DMS153 treated with DMSO at 0.1 percent for 48 hours (cell line): ENCODE data around the gene TCP11X1.
"Not testable (repeated sequence)": the region's sequence is repeated elsewhere in the genome, so short reads cannot be mapped to it uniquely, and the experiment has no call there.

Source experiments
- DNase-seq: peaks from one replicate; lab custom pipeline; 2025; ENCODE audit not compliant: unreplicated experiment; lab: John Stamatoyannopoulos, UW

The TCP11X1 gene

GRCh38 chrX:102214986-102215385 lies at the start of gene TCP11X1:
TCP11X1 (plus strand) TSS chrX:102215301.
- not testable (repeated sequence) for DNase-seq

GRCh38 chrX:102185967-102186720 lies 29.0 kb upstream of the TCP11X1 start:
- DNase-seq: no peak

GRCh38 chrX:102207940-102208339 lies 7.2 kb upstream of the TCP11X1 start:
- not testable (repeated sequence) for DNase-seq

- not testable (repeated sequence) for DNase-seq
Measured at GRCh38 chrX:102216497-102216896, 1.4 kb downstream of the TCP11X1 start.

GRCh38 chrX:102235678-102236077 lies 20.6 kb downstream of the TCP11X1 start:
- DNase-seq: not testable (repeated sequence)

- not testable (repeated sequence) for DNase-seq
Measured at GRCh38 chrX:102240265-102240664, 25.2 kb downstream of the TCP11X1 start.

GRCh38 chrX:102246893-102247292 lies 31.8 kb downstream of the TCP11X1 start, which contains the start of gene NXF2:
NXF2 (plus strand) TSS chrX:102247167; CDS start chrX:102307079, 59,912 bp downstream.
- not testable (repeated sequence) for DNase-seq

- DNase-seq: not testable (repeated sequence)
Measured at GRCh38 chrX:102272231-102272630, 57.1 kb downstream of the TCP11X1 start.
